ENCODE measurements around the gene STX12. TPM values are rescaled to one million over a fixed set of nuclear protein-coding genes. Genes with fewer than 3 reads are reported as not detected.
A peak's percentile ranks its signal among the peaks of the same experiment; 100 is the strongest.

Gene STX12
- total and polyA plus RNA-seq, 2 of the 4 experiments (the other 2 are of a cell fraction) = 28.6 to 54.8 TPM

DNA sequence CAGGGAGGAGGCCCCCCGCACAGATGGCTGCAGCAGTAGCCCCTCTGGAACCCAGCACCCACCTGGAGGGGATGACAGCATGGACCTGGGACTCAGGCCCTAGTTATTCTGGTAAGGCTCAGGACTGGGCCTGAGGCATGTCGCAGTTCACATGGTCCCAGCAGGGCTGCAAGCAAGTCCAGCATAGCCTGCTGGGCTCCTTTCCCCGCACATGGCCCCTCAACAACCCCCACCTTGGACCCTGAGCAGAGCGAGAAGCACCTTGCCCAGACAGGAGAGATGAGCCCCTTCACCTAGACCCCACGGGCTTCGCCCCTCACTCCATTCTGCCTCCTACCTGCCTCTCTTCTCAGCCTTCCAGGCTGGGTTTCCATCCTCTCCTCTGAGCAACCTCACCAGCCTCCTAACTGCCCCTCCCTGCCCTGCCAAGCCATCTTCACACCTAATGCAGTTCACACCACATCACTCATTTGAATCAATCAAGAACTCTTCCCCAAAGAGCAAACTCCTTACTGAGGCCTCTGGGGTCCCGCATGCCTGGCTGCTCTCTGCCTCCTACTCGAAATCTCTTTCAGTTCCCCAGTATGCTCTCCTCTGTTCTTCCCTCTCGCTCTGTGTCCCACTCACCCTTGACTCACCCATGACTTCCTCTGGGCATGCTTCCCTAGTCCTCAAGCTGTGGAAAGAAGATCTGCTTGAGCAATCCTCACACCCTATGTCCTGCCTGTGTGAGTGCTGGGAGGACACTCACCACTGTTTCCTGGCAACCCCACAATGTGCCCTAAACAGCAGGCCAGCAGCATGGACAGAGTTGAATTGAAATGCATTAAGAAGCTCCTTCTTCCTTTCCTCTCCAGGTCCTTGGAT, 89.9 kb downstream of the STX12 start:
- POLR2A ChIA-PET (ENCODE audit: unreplicated experiment) = no interaction called here
- in situ Hi-C loops (cut with MboI; ENCODE audit: low sequenced_read_pairs) (loop anchor here (5.0 to 25.0 kb wide), 2 partner anchors 119 to 349 kb away; no protein-coding TSS in a partner anchor), intact Hi-C loops (cut with micrococcal nuclease) (loop anchor here (1.0 to 5.0 kb wide), 2 partner anchors 116 to 204 kb away; no protein-coding TSS in a partner anchor), dilution Hi-C loops (cut with HindIII; ENCODE audit: low sequenced_read_pairs, unreplicated experiment) (no loop called here)
- H3K4me1 ChIP-seq (ENCODE audit: control insufficient read depth, insufficient read depth, low read length) = peaks cover 11% of the 10 kb centered on the region
- H3K9ac ChIP-seq (ENCODE audit: low read depth, low read length) = peak overlapping the region; percentile 22; the same call in 1 of the 2 replicates
- DNase-seq = peak; percentile 99
- WGBS, 2 experiments (ENCODE audit: extremely low coverage in 2 of 2, insufficient read length in 1 of 2) = 73% methylated on average over 6 of the region's 9 CpGs; no CpG with 5 or more reads in 1 of the 2 experiments
- H4K20me1 ChIP-seq (ENCODE audit: insufficient read depth, low read length) = no peaks in the 10 kb centered on the region
- H3K23ac ChIP-seq (ENCODE audit: low read depth, low read length) = no peak overlapping the region
- H3K4me2 ChIP-seq (ENCODE audit: low read depth, low read length) = peak overlapping the region; percentile 33
- peak overlapping the region; percentile 83 for H3K4ac ChIP-seq (ENCODE audit: low read depth, low read length)
- peak overlapping the region; percentile 73 to 88 for H4K8ac ChIP-seq (ENCODE audit: low read depth in 2 of 2, low read length in 2 of 2)
- TF ChIP-seq MAFK (IDR thresholded peaks at IDR 0.05; ENCODE audit: low read depth, low read length) = no peak
- TF ChIP-seq CEBPB (IDR thresholded peaks at IDR 0.05; ENCODE audit: low read depth, low read length) = peak; percentile 100
- peak; percentile 67; the same call in 1 of the 2 replicates for TF ChIP-seq MAZ (IDR thresholded peaks at IDR 0.05; ENCODE audit: borderline replicate concordance, low read depth, low read length)
- peak; percentile 77 for TF ChIP-seq BHLHE40 (IDR thresholded peaks at IDR 0.05; ENCODE audit: low read depth, low read length)
- TF ChIP-seq CHD1 (IDR thresholded peaks at IDR 0.05; ENCODE audit: low read depth, low read length) = no peak
- peak; percentile 72 for TF ChIP-seq POLR2A (IDR thresholded peaks at IDR 0.05; ENCODE audit: low read depth, low read length)
- TF ChIP-seq SMC3 (IDR thresholded peaks at IDR 0.05; ENCODE audit: low read depth, low read length) = peak; percentile 15; the same call in 1 of the 2 replicates
- peak; percentile 89 for TF ChIP-seq MXI1 (IDR thresholded peaks at IDR 0.05; ENCODE audit: borderline replicate concordance, low read depth, low read length)
- TF ChIP-seq, protein P1, sequence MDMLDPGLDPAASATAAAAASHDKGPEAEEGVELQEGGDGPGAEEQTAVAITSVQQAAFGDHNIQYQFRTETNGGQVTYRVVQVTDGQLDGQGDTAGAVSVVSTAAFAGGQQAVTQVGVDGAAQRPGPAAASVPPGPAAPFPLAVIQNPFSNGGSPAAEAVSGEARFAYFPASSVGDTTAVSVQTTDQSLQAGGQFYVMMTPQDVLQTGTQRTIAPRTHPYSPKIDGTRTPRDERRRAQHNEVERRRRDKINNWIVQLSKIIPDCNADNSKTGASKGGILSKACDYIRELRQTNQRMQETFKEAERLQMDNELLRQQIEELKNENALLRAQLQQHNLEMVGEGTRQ (IDR thresholded peaks at IDR 0.05; ENCODE audit: low read depth, low read length) = 0 out of 2 replicates have a peak, but pooled peaks have one; percentile 8
- no peak for TF ChIP-seq NFE2L2 (IDR thresholded peaks at IDR 0.05; ENCODE audit: low read depth, low read length)
- peak; percentile 74 for TF ChIP-seq FOS (IDR thresholded peaks at IDR 0.05; ENCODE audit: low read depth, low read length)
- TF ChIP-seq RAD21 (IDR thresholded peaks at IDR 0.05; ENCODE audit: low read length) = peak; percentile 27; the same call in 1 of the 2 replicates
- peaks cover 13% of the 10 kb centered on the region for H3K9me1 ChIP-seq (ENCODE audit: insufficient read depth, low read length)
- ATAC-seq (ENCODE audit: low read depth) = peak; percentile 94
- peak overlapping the region; percentile 84 for H3K14ac ChIP-seq (replicated peaks; ENCODE audit: low read depth, low read length)
- H3K27ac ChIP-seq (ENCODE audit: insufficient read depth, low read length) = peak overlapping the region; percentile 50
- BruUV-seq (replicated peaks) = no TSS peak
- H2AK9ac ChIP-seq (replicated peaks; ENCODE audit: low read depth, low read length, poor library complexity) = peak overlapping the region; percentile 43
- peak overlapping the region; percentile 30 for H3K18ac ChIP-seq (ENCODE audit: low read depth, low read length)
- H2BK5ac ChIP-seq (ENCODE audit: low read depth, low read length, poor library complexity, severe bottlenecking) = peak overlapping the region; percentile 62
- H3K56ac ChIP-seq (ENCODE audit: extremely low read depth, insufficient read depth, low read length) = no peak overlapping the region
- no peaks in the 10 kb centered on the region for H3K79me1 ChIP-seq (ENCODE audit: low read depth in 1 of 2, low read length in 2 of 2)
- peak overlapping the region; percentile 79 for H2BK20ac ChIP-seq (ENCODE audit: low read depth, low read length)
- no peak overlapping the region for H3K4me3 ChIP-seq (ENCODE audit: insufficient read depth, low read depth, low read length)
- peak overlapping the region; percentile 16; the same call in 1 of the 2 replicates for H4K5ac ChIP-seq (ENCODE audit: low read depth, low read length)
- H2AFZ ChIP-seq (replicated peaks; ENCODE audit: low read length, poor library complexity) = peak overlapping the region; percentile 85
- peak overlapping the region; percentile 81 for H4K91ac ChIP-seq (ENCODE audit: insufficient read depth, low read depth, low read length)
- H2BK15ac ChIP-seq (ENCODE audit: low read depth, low read length) = peak overlapping the region; percentile 40; the same call in 2 of the 3 replicates
- peak overlapping the region; percentile 87 for H2BK120ac ChIP-seq (ENCODE audit: low read depth, low read length)
- no peaks in the 10 kb centered on the region for H3K36me3 ChIP-seq (ENCODE audit: control insufficient read depth, insufficient read depth, low read length)
- CTCF ChIA-PET = interaction anchor here (0.6 to 1.1 kb wide), 2 partner anchors 15 to 257 kb away, joined by 3 to 7 read pairs; no protein-coding TSS in a partner anchor
- H3K9me3 ChIP-seq (ENCODE audit: control insufficient read depth, insufficient read depth, low read length) = no peaks in the 10 kb centered on the region
- H3K27me3 ChIP-seq (ENCODE audit: control insufficient read depth, insufficient read depth, low read length) = no peaks in the 10 kb centered on the region
- peak overlapping the region; percentile 83 for H2AK5ac ChIP-seq (ENCODE audit: low read depth, low read length)

All from IMR-90 (cell line).